Vagina (tissue), 2 donors: ENCODE results near the gene GREB1. TPM values are rescaled to one million over a fixed set of nuclear protein-coding genes. Genes with fewer than 3 reads are reported as not detected.

ENCODE experiments used
- DNase-seq, 2 donors: peaks; one replicate each; pipeline ENCODE4 v3.0.0-alpha.2; 2017; ENCODE audit errors: extremely low spot score in 2 of 2
- H3K27ac ChIP-seq: fragments of 200-600 bp; sonication (generic); one replicate; pipeline ENCODE4 v1.5.1; 2019
- H3K27me3 ChIP-seq: fragments of 200-600 bp; sonication (generic); one replicate; pipeline ENCODE4 v1.5.1; 2019
- H3K36me3 ChIP-seq, 2 donors: fragments of 200-600 bp; sonication (generic); one replicate each; pipeline ENCODE4 v1.5.1; 2017 to 2019
- H3K4me1 ChIP-seq: fragments of 200-600 bp; sonication (generic); one replicate; pipeline ENCODE4 v1.5.1; 2019
- H3K4me3 ChIP-seq, 2 donors: fragments of 200-600 bp; sonication (generic); 1 replicate in 1 of 2; 2 replicates in 1 of 2; pipeline ENCODE4 v1.5.1; 2016 to 2019
- H3K9me3 ChIP-seq: fragments of 200-600 bp; sonication (generic); one replicate; pipeline ENCODE4 v1.5.1; 2019
- POLR2A ChIP-seq, 2 donors: fragments of 450-650 bp; IDR thresholded peaks; one replicate each; pipeline ENCODE4 v1.6.1; 2017; ENCODE audit warnings: antibody characterized with exemption in 2 of 2, mild to moderate bottlenecking in 2 of 2, moderate library complexity in 2 of 2
- POLR2AphosphoS5 ChIP-seq, 2 donors: sonication (generic); formaldehyde crosslinking; IDR thresholded peaks; one replicate each; pipeline ENCODE4 v1.9.0; 2017; ENCODE audit warnings: antibody characterized with exemption in 2 of 2, mild to moderate bottlenecking in 2 of 2, low read depth in 1 of 2; ENCODE audit not compliant: insufficient read depth in 1 of 2
- intact Hi-C: fragments of 100-400 bp; cut with DNase I; formaldehyde crosslinking; loops from one replicate; pipeline ENCODE4 v1.15.1; 2023
- total RNA-seq: library from RNA; depleted of rRNA; stranded (reverse); fragments of >200 nt; gene quantifications from one replicate; pipeline ENCODE4 v1.2.3, GENCODE V29; 2016
- TF ChIP-seq, protein P1 (sequence below), 3 experiments: fragments of 450-650 bp in 2 of 3; fragments of 200-600 bp in 1 of 3; sonication (generic) in 1 of 3; IDR thresholded peaks; one replicate each; pipeline ENCODE4 v1.5.1; 2017 to 2019; ENCODE audit warnings: antibody characterized with exemption in 3 of 3, mild to moderate bottlenecking in 2 of 3, moderate library complexity in 2 of 3

Gene GREB1
- total RNA-seq, 1 donor from 2014 or later = 35.4 TPM

DNA sequence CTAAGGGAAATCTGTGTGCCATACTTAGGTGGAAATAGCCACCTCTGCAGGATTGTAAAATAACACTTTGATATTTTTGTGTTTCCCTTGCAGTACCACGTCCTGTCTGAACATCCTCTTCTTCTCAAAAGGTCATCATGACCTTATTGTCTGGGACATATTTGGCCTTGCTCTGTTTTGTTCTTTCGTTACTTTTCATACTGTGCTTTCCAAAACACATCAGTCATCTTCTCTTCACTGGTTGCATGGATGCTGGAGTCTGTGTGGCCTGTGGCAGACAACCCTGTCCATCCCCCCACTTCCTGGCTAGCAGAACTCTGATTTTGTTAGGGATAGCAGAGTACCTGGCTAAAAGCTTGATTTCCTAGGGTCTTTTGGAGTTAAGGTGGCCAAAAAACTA is 9.4 kb upstream of the GREB1 start:
- no peak for DNase-seq

GRCh38 chr2:11525762-11526161 is 8.1 kb upstream of the GREB1 start:
- H3K27me3 ChIP-seq = no peaks in the 10 kb centered on the region
- no peak for DNase-seq
- H3K27ac ChIP-seq = peak overlapping the region; percentile 73
- H3K9me3 ChIP-seq = no peaks in the 10 kb centered on the region
- TF ChIP-seq POLR2AphosphoS5 (IDR thresholded peaks at IDR 0.05; ENCODE audit: insufficient read depth in 1 of 2, low read depth in 1 of 2) (no peak), POLR2A (IDR thresholded peaks at IDR 0.05) (no peak)
- TF ChIP-seq, protein P1, sequence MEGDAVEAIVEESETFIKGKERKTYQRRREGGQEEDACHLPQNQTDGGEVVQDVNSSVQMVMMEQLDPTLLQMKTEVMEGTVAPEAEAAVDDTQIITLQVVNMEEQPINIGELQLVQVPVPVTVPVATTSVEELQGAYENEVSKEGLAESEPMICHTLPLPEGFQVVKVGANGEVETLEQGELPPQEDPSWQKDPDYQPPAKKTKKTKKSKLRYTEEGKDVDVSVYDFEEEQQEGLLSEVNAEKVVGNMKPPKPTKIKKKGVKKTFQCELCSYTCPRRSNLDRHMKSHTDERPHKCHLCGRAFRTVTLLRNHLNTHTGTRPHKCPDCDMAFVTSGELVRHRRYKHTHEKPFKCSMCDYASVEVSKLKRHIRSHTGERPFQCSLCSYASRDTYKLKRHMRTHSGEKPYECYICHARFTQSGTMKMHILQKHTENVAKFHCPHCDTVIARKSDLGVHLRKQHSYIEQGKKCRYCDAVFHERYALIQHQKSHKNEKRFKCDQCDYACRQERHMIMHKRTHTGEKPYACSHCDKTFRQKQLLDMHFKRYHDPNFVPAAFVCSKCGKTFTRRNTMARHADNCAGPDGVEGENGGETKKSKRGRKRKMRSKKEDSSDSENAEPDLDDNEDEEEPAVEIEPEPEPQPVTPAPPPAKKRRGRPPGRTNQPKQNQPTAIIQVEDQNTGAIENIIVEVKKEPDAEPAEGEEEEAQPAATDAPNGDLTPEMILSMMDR (IDR thresholded peaks at IDR 0.05) = no peak
- H3K4me1 ChIP-seq = peaks cover 24% of the 10 kb centered on the region
- H3K4me3 ChIP-seq = no peak overlapping the region
- intact Hi-C loops = no loop called here
- H3K36me3 ChIP-seq = no peaks in the 10 kb centered on the region

More for the DNA sequence above, 9.4 kb upstream of the GREB1 start:
- Histone ChIP-seq H3K4me3 (no peak overlapping the region), H3K36me3 (no peaks in the 10 kb centered on the region), H3K27me3 (no peaks in the 10 kb centered on the region), H3K9me3 (no peaks in the 10 kb centered on the region), H3K4me1 (peaks cover 23% of the 10 kb centered on the region), H3K27ac (peak overlapping the region; percentile 73)
- TF ChIP-seq POLR2A (IDR thresholded peaks at IDR 0.05) = no peak
- TF ChIP-seq, protein P1 (IDR thresholded peaks at IDR 0.05) = no peak
- TF ChIP-seq POLR2AphosphoS5 (IDR thresholded peaks at IDR 0.05; ENCODE audit: insufficient read depth in 1 of 2, low read depth in 1 of 2) = no peak
- intact Hi-C loops = no loop called here

- intact Hi-C loops = no loop called here
- Histone ChIP-seq H3K27me3 (no peaks in the 10 kb centered on the region), H3K4me1 (peaks cover 37% of the 10 kb centered on the region), H3K36me3 (no peaks in the 10 kb centered on the region), H3K4me3 (no peak overlapping the region), H3K9me3 (no peaks in the 10 kb centered on the region), H3K27ac (no peak overlapping the region)
- no peak for DNase-seq
- TF ChIP-seq POLR2A (IDR thresholded peaks at IDR 0.05) (no peak), POLR2AphosphoS5 (IDR thresholded peaks at IDR 0.05; ENCODE audit: insufficient read depth in 1 of 2, low read depth in 1 of 2) (no peak)
- TF ChIP-seq, protein P1 (IDR thresholded peaks at IDR 0.05) = no peak
Observed at GRCh38 chr2:11527001-11527400, 6.8 kb upstream of the GREB1 start.

DNA sequence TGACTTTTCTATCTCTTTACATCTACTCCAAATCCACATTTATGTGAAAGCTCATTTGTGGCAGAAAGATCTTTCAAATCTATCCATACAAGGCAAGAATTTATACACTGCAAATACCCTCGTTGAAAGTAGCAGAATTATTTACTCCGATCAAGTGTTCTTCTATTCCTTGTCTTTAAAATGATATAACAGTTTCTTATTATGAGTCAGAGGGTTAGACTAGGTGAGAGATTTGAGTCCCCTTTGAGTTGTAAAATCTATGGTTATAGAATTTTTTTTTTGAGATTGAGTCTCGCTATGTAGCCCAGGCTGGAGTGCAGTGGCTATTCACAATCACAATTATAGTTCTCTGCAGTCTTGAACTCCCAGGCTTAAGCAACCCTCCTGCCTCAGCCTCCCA is 5.6 kb upstream of the GREB1 start:
- Histone ChIP-seq H3K27me3 (no peaks in the 10 kb centered on the region), H3K4me3 (no peak overlapping the region), H3K36me3 (no peaks in the 10 kb centered on the region), H3K9me3 (no peaks in the 10 kb centered on the region), H3K4me1 (peaks cover 48% of the 10 kb centered on the region), H3K27ac (no peak overlapping the region)
- intact Hi-C loops = no loop called here
- TF ChIP-seq POLR2A (IDR thresholded peaks at IDR 0.05) = no peak
- TF ChIP-seq POLR2AphosphoS5 (IDR thresholded peaks at IDR 0.05; ENCODE audit: insufficient read depth in 1 of 2, low read depth in 1 of 2) = no peak
- TF ChIP-seq, protein P1 (IDR thresholded peaks at IDR 0.05) = no peak
- DNase-seq = no peak

DNA sequence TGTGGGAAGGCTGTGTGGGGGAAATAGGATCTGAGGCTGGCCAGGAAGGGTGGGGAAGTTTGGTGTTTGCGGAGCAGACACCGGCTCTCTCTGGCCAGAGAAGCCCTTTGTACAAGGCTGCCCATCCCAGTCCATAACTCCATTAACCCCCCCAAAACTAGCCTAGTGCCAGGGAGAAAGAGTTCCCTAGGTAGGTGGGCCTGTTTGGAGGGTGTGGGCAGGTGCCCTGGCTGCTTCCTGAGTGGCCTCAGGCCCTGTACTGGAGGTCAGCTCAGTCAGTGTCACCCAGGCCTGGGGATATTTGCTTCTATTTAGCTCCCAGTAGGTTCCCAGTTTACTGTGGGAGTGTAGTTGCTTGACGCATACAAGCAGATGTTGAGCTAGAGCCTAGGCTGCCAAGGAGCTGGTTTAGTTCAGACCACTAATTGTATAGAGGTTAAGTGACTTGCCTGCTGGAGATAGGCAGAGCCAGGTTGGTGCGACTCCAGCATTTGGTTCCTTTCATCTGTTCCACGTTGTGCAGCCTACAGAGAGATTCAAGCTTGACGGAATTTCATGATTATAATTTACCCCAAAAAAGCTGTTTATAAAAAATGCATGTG is 2.9 kb upstream of the GREB1 start:
- Histone ChIP-seq H3K27me3 (no peaks in the 10 kb centered on the region), H3K4me1 (peaks cover 50% of the 10 kb centered on the region), H3K9me3 (no peaks in the 10 kb centered on the region), H3K36me3 (no peaks in the 10 kb centered on the region), H3K27ac (peak overlapping the region; percentile 35), H3K4me3 (no peak overlapping the region)
- no peak for DNase-seq
- intact Hi-C loops = no loop called here
- TF ChIP-seq, protein P1 (IDR thresholded peaks at IDR 0.05) = no peak
- no peak for TF ChIP-seq POLR2AphosphoS5 (IDR thresholded peaks at IDR 0.05; ENCODE audit: insufficient read depth in 1 of 2, low read depth in 1 of 2)
- no peak for TF ChIP-seq POLR2A (IDR thresholded peaks at IDR 0.05)
